ENCODE measurements around the gene EXOSC5. TPM values are rescaled to one million over a fixed set of nuclear protein-coding genes. Genes with fewer than 3 reads are reported as not detected.

Gene EXOSC5
- total and polyA plus RNA-seq, 2 of the 13 experiments (the other 11 are each of a cell fraction or from before 2014, with no cell fraction given), result 24.1 to 26.5 TPM

GRCh38 chr19:41352609-41353465 is 44.3 kb downstream of the EXOSC5 start (continued):
- TF ChIP-seq UBTF (CRISPR knock-in tag; IDR thresholded peaks at IDR 0.05) (peak; percentile 84), JUNB (CRISPR knock-in tag; IDR thresholded peaks at IDR 0.05; ENCODE audit: borderline replicate concordance) (no peak), ZFP36L2 (CRISPR knock-in tag; IDR thresholded peaks at IDR 0.05) (no peak), NFRKB (IDR thresholded peaks at IDR 0.05) (no peak), SNAPC5 (CRISPR knock-in tag; IDR thresholded peaks at IDR 0.05; ENCODE audit: borderline replicate concordance) (no peak), SNAPC2 (CRISPR knock-in tag; IDR thresholded peaks at IDR 0.05) (no peak), HOXA3 (CRISPR knock-in tag; IDR thresholded peaks at IDR 0.05) (no peak), ZNF749 (CRISPR knock-in tag; IDR thresholded peaks at IDR 0.05; ENCODE audit: borderline replicate concordance) (no peak), TOPORS (CRISPR knock-in tag; IDR thresholded peaks at IDR 0.05) (0 out of 2 replicates have a peak, but pooled peaks have one; percentile 5), FLYWCH1 (CRISPR knock-in tag; IDR thresholded peaks at IDR 0.05) (no peak), ZNF891 (CRISPR knock-in tag; IDR thresholded peaks at IDR 0.05) (no peak; the same call in 1 of the 2 replicates), RBM22 (optimal IDR thresholded peaks at IDR 0.05; ENCODE audit: low read length) (no peak), ZNF775 (CRISPR knock-in tag; IDR thresholded peaks at IDR 0.05; ENCODE audit: borderline replicate concordance) (no peak), HNRNPL (IDR thresholded peaks at IDR 0.05; ENCODE audit: low read depth, low read length) (no peak), PLRG1 (conservative IDR thresholded peaks at IDR 0.05) (no peak), FOXO4 (CRISPR knock-in tag; conservative IDR thresholded peaks at IDR 0.05) (0 out of 2 replicates have a peak, but pooled peaks have one; percentile 83), ZSCAN30 (CRISPR knock-in tag; IDR thresholded peaks at IDR 0.05) (no peak; the same call in 1 of the 2 replicates), MBD4 (IDR thresholded peaks at IDR 0.05; ENCODE audit: borderline replicate concordance, low read length) (no peak), GATA4 (IDR thresholded peaks at IDR 0.05; ENCODE audit: borderline replicate concordance, low read depth) (no peak), ZNF234 (CRISPR knock-in tag; conservative IDR thresholded peaks at IDR 0.05) (peak; percentile 6; the same call in 1 of the 2 replicates), ZNF451 (CRISPR knock-in tag; IDR thresholded peaks at IDR 0.05) (0 out of 2 replicates have a peak, but pooled peaks have one; percentile 16), ZFP90 (CRISPR knock-in tag; IDR thresholded peaks at IDR 0.05; ENCODE audit: borderline replicate concordance) (no peak)
